Endothelial cell of umbilical vein (primary cell): ENCODE results near the gene LMO1. TPM values are rescaled to one million over a fixed set of nuclear protein-coding genes. Genes with fewer than 3 reads are reported as not detected.

Source experiments
- BruUV-seq: library from RNA; stranded (reverse); fragments of 400-500 nt; replicated peaks from 2 replicates; lab custom pipeline; 2021; lab: Mats Ljungman, UMichigan
- CTCF ChIA-PET: fragments of 300-600, 350-600 bp; sonication (Branson Sonifier 250); formaldehyde crosslinking; loops from one replicate; lab custom pipeline; 2021; ENCODE audit warnings: antibody characterized with exemption, inconsistent platforms; lab: Charles Lee
- POLR2A ChIA-PET: fragments of 300-600, 350-600 bp; sonication (Branson Sonifier 250); formaldehyde crosslinking; loops from one replicate; lab custom pipeline; 2021; ENCODE audit warnings: antibody characterized with exemption, inconsistent platforms; lab: Charles Lee
- DNase-seq: peaks from one replicate; pipeline ENCODE4 v3.0.0-alpha.2; 2011; ENCODE audit warnings: low read depth, low spot score
- FAIRE-seq: peaks from 2 replicates; lab custom pipeline; 2011; peaks lifted over from hg19 to GRCh38; lab: Jason Lieb, UNC
- H2AFZ ChIP-seq: 2 replicates; pipeline ENCODE4 v1.6.0; 2012; ENCODE audit warnings: low read depth, low read length, control low read depth, inconsistent platforms
- H3K27ac ChIP-seq: 2 replicates; pipeline ENCODE4 v1.5.1; 2011; ENCODE audit warnings: low read depth, mild to moderate bottlenecking, control low read depth, low read length, moderate library complexity; ENCODE audit not compliant: insufficient read depth
- H3K27me3 ChIP-seq, 2 experiments: 2 replicates each; pipeline versions ENCODE4 v1.6.0 to v1.6.1; 2011; ENCODE audit warnings: low read length in 2 of 2, mixed read lengths in 1 of 2; ENCODE audit not compliant: control insufficient read depth in 2 of 2, insufficient read depth in 2 of 2
- H3K36me3 ChIP-seq, 2 experiments: 2 replicates in 1 of 2; 3 replicates in 1 of 2; pipeline ENCODE4 v1.5.1; 2011; ENCODE audit warnings: low read length in 2 of 2, mild to moderate bottlenecking in 1 of 2, moderate library complexity in 1 of 2; ENCODE audit not compliant: control insufficient read depth in 2 of 2, insufficient read depth in 2 of 2; ENCODE audit errors: extremely low read depth in 1 of 2
- H3K4me1 ChIP-seq: 3 replicates; pipeline ENCODE4 v1.5.1; 2011; ENCODE audit warnings: mild to moderate bottlenecking, low read length; ENCODE audit not compliant: control insufficient read depth, insufficient read depth; ENCODE audit errors: extremely low read depth
- H3K4me2 ChIP-seq: 2 replicates; pipeline ENCODE4 v1.6.1; 2011; ENCODE audit warnings: low read length, control low read depth, mixed read lengths; ENCODE audit not compliant: insufficient read depth
- H3K4me3 ChIP-seq, 3 experiments: fragments of 200-600 bp in 1 of 3; sonication (generic), shearing (Covaris generic) in 1 of 3; replicated peaks in 1 of 3; 2 replicates each; pipeline ENCODE4 v1.5.1; 2011 to 2016; ENCODE audit warnings: control low read depth in 3 of 3, low read length in 3 of 3, mild to moderate bottlenecking in 2 of 3, inconsistent platforms in 1 of 3, low read depth in 1 of 3, moderate library complexity in 1 of 3; ENCODE audit not compliant: insufficient read depth in 1 of 3
- H3K79me2 ChIP-seq: 2 replicates; pipeline ENCODE4 v1.6.0; 2012; ENCODE audit warnings: low read length, inconsistent platforms; ENCODE audit not compliant: control insufficient read depth, insufficient read depth
- H3K9ac ChIP-seq: replicated peaks from 2 replicates; pipeline ENCODE3; 2011; ENCODE audit warnings: low read length, control low read depth; ENCODE audit not compliant: insufficient read depth; ENCODE audit errors: extremely low read depth
- H3K9me1 ChIP-seq: replicated peaks from 3 replicates; pipeline ENCODE4 v1.6.0; 2011; ENCODE audit warnings: mild to moderate bottlenecking, low read length; ENCODE audit not compliant: control insufficient read depth, insufficient read depth; ENCODE audit errors: extremely low read depth
- H3K9me3 ChIP-seq: replicated peaks from 2 replicates; pipeline ENCODE4 v1.5.1; 2012; ENCODE audit warnings: low read length, inconsistent platforms; ENCODE audit not compliant: control insufficient read depth, insufficient read depth
- H4K20me1 ChIP-seq: replicated peaks from 2 replicates; pipeline ENCODE3; 2011; ENCODE audit warnings: mild to moderate bottlenecking, low read length; ENCODE audit not compliant: control insufficient read depth, insufficient read depth; ENCODE audit errors: extremely low read depth
- CTCF ChIP-seq, 2 donors: IDR thresholded peaks; 1 replicate in 1 of 2; 2 replicates in 1 of 2; pipeline ENCODE4 v1.5.1; 2011; ENCODE audit warnings: low read length in 2 of 2, mild to moderate bottlenecking in 2 of 2, moderate library complexity in 2 of 2, control low read depth in 1 of 2, inconsistent platforms in 1 of 2, low read depth in 1 of 2; ENCODE audit not compliant: insufficient read depth in 1 of 2; ENCODE audit errors: extremely low read depth in 1 of 2
- EZH2 ChIP-seq: IDR thresholded peaks from 2 replicates; pipeline ENCODE4 v1.6.1; 2012; ENCODE audit warnings: borderline replicate concordance, low read depth, mild to moderate bottlenecking, moderate library complexity, low read length, inconsistent platforms; ENCODE audit not compliant: severe bottlenecking
- FOS ChIP-seq: IDR thresholded peaks from 2 replicates; pipeline ENCODE4 v1.6.1; 2011; ENCODE audit warnings: mild to moderate bottlenecking, low read length, moderate library complexity, borderline replicate concordance; ENCODE audit not compliant: insufficient read depth
- GATA2 ChIP-seq: IDR thresholded peaks from 2 replicates; pipeline ENCODE4 v1.7.0; 2011; ENCODE audit warnings: low read depth, mild to moderate bottlenecking, moderate library complexity, mixed read lengths, low read length; ENCODE audit not compliant: insufficient read length, insufficient read depth
- JUN ChIP-seq: IDR thresholded peaks from 2 replicates; pipeline ENCODE4 v1.6.1; 2011; ENCODE audit warnings: borderline replicate concordance, low read depth; ENCODE audit not compliant: insufficient read length, insufficient read depth
- MAX ChIP-seq: IDR thresholded peaks from 2 replicates; pipeline ENCODE4 v1.6.1; 2011; ENCODE audit not compliant: insufficient read depth, insufficient read length
- MYC ChIP-seq: IDR thresholded peaks from one replicate; pipeline ENCODE4 v1.6.1; 2011; ENCODE audit warnings: mild to moderate bottlenecking, low read depth, low read length
- POLR2A ChIP-seq: IDR thresholded peaks from 2 replicates; pipeline ENCODE4 v1.6.1; 2012; ENCODE audit warnings: low read depth, mild to moderate bottlenecking, control low read depth, low read length
- POLR2AphosphoS5 ChIP-seq: IDR thresholded peaks from 2 replicates; pipeline ENCODE4 v1.6.1; 2012; ENCODE audit warnings: low read depth, mild to moderate bottlenecking, control low read depth, low read length, moderate library complexity; ENCODE audit not compliant: insufficient read depth
- dilution Hi-C: fragments of 300-500 bp; cut with MboI; formaldehyde crosslinking; loops from one replicate; pipeline ENCODE4 v1.15.0; 2019; ENCODE audit warnings: low sequenced_read_pairs; ENCODE audit not compliant: extremely low pct_ligation_motif_present
- intact Hi-C: fragments of 100-400 bp; cut with micrococcal nuclease; formaldehyde crosslinking; loops from one replicate; pipeline ENCODE4 v1.10.0; 2022
- polyA plus RNA-seq, 4 experiments: library from polyadenylated mRNA; depleted of rRNA in 3 of 4; stranded (reverse) in 3 of 4; unstranded in 1 of 4; fragments of >200 nt; gene quantifications; 2 replicates each; pipeline versions ENCODE4 v1.2.1 to v1.2.3, GENCODE V29; 2011 to 2012; ENCODE audit warnings: missing spikeins in 1 of 4
- total RNA-seq: library from RNA; stranded (reverse); gene quantifications from 2 replicates; pipeline ENCODE4 v1.2.3, GENCODE V29; 2021

LMO1 gene
- total and polyA plus RNA-seq, 2 donors (not counting 3 experiments of a cell fraction or from before 2014, with no cell fraction given): not detected

- no peaks in the 10 kb centered on the region for H4K20me1 ChIP-seq
- H3K27ac ChIP-seq: no peak overlapping the region
- no peak for FAIRE-seq
- POLR2A ChIA-PET: no interaction called here
- H3K36me3 ChIP-seq: no peaks in the 10 kb centered on the region
- peaks cover 12% of the 10 kb centered on the region for H3K4me1 ChIP-seq
- no peak overlapping the region for H3K4me3 ChIP-seq
- no peaks in the 10 kb centered on the region for H3K79me2 ChIP-seq
- H3K27me3 ChIP-seq: peaks cover 7 to 16% of the 10 kb centered on the region in 2 experiments
- BruUV-seq: no TSS peak
- H3K9me3 ChIP-seq: no peaks in the 10 kb centered on the region
- DNase-seq: no peak
- H3K4me2 ChIP-seq: no peak overlapping the region
- TF ChIP-seq MAX: no peak
- no peak for TF ChIP-seq MYC
- TF ChIP-seq CTCF (IDR thresholded peaks at IDR 0.05; ENCODE audit: extremely low read depth in 1 of 2, insufficient read depth in 1 of 2, low read depth in 1 of 2, low read length in 2 of 2): no peak
- no peak for TF ChIP-seq FOS
- TF ChIP-seq EZH2: no peak
- TF ChIP-seq GATA2: no peak
- TF ChIP-seq POLR2AphosphoS5: no peak
- TF ChIP-seq POLR2A: no peak
- TF ChIP-seq JUN: no peak
- no peak overlapping the region for H3K9ac ChIP-seq
- H3K9me1 ChIP-seq: no peaks in the 10 kb centered on the region
- dilution Hi-C loops: no loop called here
- no peak overlapping the region for H2AFZ ChIP-seq
- CTCF ChIA-PET: interaction anchor here (0.9 to 1.9 kb wide), 3 partner anchors 11 to 60 kb away, joined by 4 to 9 read pairs (median 5); partner anchors contain the start of gene LMO1
- intact Hi-C loops: no loop called here
Measured at GRCh38 chr11:8204025-8204424, 59.7 kb downstream of the LMO1 start.
